Brain microvascular endothelial cell (primary cell): ENCODE results near the gene MATCAP1.
A peak's percentile ranks its signal among the peaks of the same experiment; 100 is the strongest.

Experiments
- DNase-seq: peaks from one replicate; pipeline ENCODE4 v3.0.0-alpha.2; 2020
- H3K27ac ChIP-seq: fragments of 250-450 bp; sonication (Bioruptor Pico); 2 replicates; pipeline ENCODE4 v1.5.1; 2020; ENCODE audit warnings: mild to moderate bottlenecking, moderate library complexity
- H3K27me3 ChIP-seq: fragments of 250-450 bp; sonication (Bioruptor Pico); replicated peaks from 2 replicates; pipeline ENCODE4 v1.5.1; 2020; ENCODE audit warnings: mild to moderate bottlenecking
- H3K36me3 ChIP-seq: fragments of 250-450 bp; sonication (Bioruptor Pico); replicated peaks from 2 replicates; pipeline ENCODE4 v1.5.1; 2020; ENCODE audit warnings: mild to moderate bottlenecking
- H3K4me3 ChIP-seq: 2 replicates; pipeline ENCODE4 v1.5.1; 2011; ENCODE audit warnings: low read depth, mild to moderate bottlenecking, control low read depth, low read length, moderate library complexity
- CTCF ChIP-seq: IDR thresholded peaks from 2 replicates; pipeline ENCODE4 v1.5.1; 2011; ENCODE audit warnings: low read depth, mild to moderate bottlenecking, moderate library complexity, low read length, control low read depth, inconsistent platforms; ENCODE audit errors: missing control alignments
- in situ Hi-C: cut with HindIII; loops from 2 replicates; pipeline ENCODE4 v1.10.0; 2017; ENCODE audit warnings: low sequenced_read_pairs, low pct_ligation_motif_present

Gene MATCAP1

DNA sequence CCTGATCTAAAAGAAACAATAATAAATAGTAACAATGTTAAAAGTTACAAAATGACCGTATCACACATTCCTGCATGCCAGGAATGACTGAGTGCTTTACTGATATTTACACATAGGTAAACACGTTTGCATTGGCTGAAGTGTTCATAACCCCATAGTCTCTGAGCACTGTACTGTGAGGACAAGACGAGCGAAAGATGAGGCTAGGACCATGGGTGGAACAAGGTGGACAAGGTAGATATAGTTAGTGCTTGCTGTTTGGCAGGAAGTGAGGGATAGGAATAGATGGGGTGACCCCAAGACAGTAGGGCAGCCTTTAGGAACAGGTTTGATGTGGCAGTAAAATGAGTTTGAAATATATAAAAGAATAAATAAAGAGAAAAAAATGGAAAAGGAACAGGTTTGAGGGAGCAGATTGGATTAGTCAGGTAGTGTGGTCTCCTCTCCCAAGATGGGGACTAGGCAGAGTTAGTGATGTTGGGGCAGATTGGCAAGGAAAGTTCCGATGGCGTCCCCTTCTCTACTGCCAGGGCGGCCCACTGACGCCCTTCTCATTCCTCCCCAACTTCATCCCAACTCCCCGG lies 7.7 kb upstream of the MATCAP1 start:
- in situ Hi-C loops = no loop called here
- peak overlapping the region; percentile 40 for H3K4me3 ChIP-seq
- H3K36me3 ChIP-seq = peaks cover 31% of the 10 kb centered on the region
- no peak for TF ChIP-seq CTCF
- no peak for DNase-seq
- H3K27ac ChIP-seq = no peak overlapping the region
- no peaks in the 10 kb centered on the region for H3K27me3 ChIP-seq

DNA sequence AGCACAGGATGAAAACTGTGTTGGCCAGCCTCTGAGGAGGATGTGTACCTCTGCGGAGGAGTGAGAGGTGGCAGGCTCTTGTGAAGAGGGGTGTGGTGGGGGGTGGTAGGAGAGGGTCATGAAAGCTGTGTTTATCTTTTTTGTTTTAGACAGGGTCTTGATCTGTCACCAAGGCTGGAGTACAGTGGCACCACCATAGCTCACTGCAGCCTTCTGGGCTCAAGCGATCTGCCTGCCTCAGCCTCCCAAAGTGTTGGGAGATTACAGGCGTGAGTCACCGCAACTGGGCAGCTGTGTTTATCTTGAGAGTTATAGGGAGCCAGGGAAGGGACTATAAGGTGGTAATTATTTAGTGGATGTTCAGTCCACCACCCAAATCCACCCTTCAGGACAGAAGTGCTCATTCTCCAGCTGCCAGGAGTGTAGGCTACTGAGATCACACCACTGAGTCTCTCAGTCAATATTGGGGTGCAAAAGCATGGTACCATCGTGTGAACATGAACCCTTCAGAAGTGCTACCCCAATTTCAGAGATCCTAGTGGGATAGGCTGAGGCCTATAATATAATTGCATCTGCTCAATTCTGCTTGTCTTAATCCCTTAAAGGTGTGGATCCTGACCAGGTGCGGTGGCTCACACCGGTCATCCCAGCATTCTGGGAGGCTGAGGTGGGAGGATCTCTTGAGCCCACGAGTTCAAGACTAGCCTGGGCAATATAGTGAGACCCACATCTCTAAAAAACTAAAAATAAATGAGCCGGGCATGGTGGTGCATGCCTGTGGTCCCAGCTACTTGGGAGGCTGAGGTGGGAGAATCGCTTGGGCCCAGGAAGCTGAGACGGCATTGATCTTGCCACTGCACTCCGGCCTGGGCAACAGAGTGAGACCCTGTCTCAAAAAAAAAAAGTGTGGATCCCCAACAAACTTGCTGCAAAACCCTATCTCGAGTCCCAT lies 7.0 kb upstream of the MATCAP1 start:
- TF ChIP-seq CTCF = no peak
- Histone ChIP-seq H3K36me3 (peaks cover 23% of the 10 kb centered on the region), H3K27me3 (no peaks in the 10 kb centered on the region), H3K27ac (no peak overlapping the region), H3K4me3 (no peak overlapping the region)
- DNase-seq = no peak
- in situ Hi-C loops = no loop called here

DNA sequence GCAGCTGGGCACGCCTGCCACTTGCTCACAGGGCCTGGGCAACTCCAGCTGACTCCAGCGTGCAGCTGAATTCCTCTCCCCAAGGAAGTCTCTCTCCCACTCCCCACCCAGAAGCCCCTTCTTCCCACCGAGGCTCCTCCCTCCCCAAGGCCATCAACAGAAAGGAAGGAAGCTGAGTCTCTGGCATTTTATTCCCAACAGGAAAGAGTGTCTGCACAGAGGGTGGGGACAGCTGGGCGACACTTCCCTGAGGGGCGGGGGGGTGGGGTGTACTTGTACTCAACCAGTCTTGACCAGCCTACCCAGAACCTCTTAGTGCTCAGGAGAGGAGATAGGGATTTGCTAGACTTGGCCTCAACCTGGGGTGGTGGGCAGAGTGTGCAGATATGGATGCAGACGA lies 6.3 kb upstream of the MATCAP1 start, which contains the start of gene EXOC3L1:
Gene EXOC3L1 (minus strand): TSS at position 96 of the 400 bp plus-strand sequence. CDS start 460 bp downstream, outside the sequence.
- Histone ChIP-seq H3K36me3 (peaks cover 16% of the 10 kb centered on the region), H3K27ac (no peak within 1 kb of the TSS)
- in situ Hi-C loops = no loop called here

DNA sequence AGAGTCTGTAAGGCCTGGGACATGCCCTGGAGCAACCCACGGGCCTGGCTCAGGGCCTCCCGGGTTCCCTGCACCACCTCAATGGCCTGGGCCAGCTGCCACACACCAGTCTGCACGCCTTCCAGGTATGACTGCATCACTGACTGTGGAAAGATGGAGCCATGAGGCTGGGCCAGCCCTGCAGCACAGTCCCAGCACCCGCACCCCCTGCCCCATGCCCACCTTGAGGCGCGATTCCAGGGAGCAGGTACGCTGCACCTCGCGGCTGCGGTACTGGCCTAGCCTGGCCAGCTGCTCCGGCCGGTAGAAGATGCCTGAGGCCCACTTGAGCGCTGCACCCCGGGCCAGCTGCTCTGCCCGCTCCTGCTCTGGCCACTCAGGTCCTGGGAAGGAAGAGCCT lies 5.0 kb upstream of the MATCAP1 start:
- no peak for TF ChIP-seq CTCF
- in situ Hi-C loops = no loop called here

More for the DNA sequence above, 6.3 kb upstream of the MATCAP1 start, which contains the start of gene EXOC3L1:
- no peak for TF ChIP-seq CTCF
- H3K4me3 ChIP-seq = no peak within 1 kb of the TSS
- DNase-seq = no peak
- no peaks in the 10 kb centered on the region for H3K27me3 ChIP-seq

DNA sequence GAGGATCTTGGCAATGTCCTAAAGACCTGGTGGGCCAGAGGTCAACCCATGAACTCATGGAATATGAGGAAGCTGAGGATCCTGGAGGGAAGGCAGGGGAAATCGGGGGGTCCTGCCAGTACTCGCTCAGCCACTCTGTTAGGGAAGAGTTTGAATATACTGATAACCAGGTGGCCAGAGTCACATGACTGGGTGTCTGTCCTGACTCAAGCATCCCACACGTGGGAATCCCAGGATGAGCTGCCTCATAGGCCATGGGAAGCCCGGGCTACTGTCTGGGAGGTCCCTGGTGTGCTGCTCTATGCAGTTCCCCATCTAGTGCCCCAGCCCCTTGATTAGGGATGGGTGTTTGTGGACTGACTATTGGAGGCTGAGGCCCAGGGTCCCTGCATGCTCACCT lies 4.6 kb upstream of the MATCAP1 start:
- in situ Hi-C loops = no loop called here

More for the DNA sequence above, 5.0 kb upstream of the MATCAP1 start:
- Histone ChIP-seq H3K36me3 (peaks cover 6% of the 10 kb centered on the region), H3K27me3 (no peaks in the 10 kb centered on the region), H3K4me3 (no peak overlapping the region), H3K27ac (no peak overlapping the region)
- no peak for DNase-seq

More for the DNA sequence above, 4.6 kb upstream of the MATCAP1 start:
- no peak for TF ChIP-seq CTCF
- peaks cover 3% of the 10 kb centered on the region for H3K36me3 ChIP-seq
- no peak overlapping the region for H3K27ac ChIP-seq
- H3K27me3 ChIP-seq = no peaks in the 10 kb centered on the region
- no peak overlapping the region for H3K4me3 ChIP-seq
- DNase-seq = no peak
